NCI-H345 treated with DMSO at 0.1 percent for 48 hours (cell line): ENCODE data around the gene WSCD1.
A peak's percentile ranks its signal among the peaks of the same experiment; 100 is the strongest.

Source experiments
- DNase-seq: peaks from one replicate; lab custom pipeline; 2025; ENCODE audit not compliant: unreplicated experiment; lab: John Stamatoyannopoulos, UW

The WSCD1 gene

GRCh38 chr17:6147042-6147441 is 76.9 kb downstream of the WSCD1 start:
- DNase-seq: no peak

- no peak for DNase-seq
Measured at GRCh38 chr17:6153375-6153774, 83.2 kb downstream of the WSCD1 start.

GRCh38 chr17:6157716-6158115 is 87.5 kb downstream of the WSCD1 start:
- no peak for DNase-seq

GRCh38 chr17:6159541-6160231 is 89.5 kb downstream of the WSCD1 start:
- no peak for DNase-seq

- no peak for DNase-seq
Measured at GRCh38 chr17:6160232-6160555, 90.0 kb downstream of the WSCD1 start.

GRCh38 chr17:6160911-6161855 is 91.0 kb downstream of the WSCD1 start:
- DNase-seq: no peak

GRCh38 chr17:6162216-6162615 is 92.0 kb downstream of the WSCD1 start:
- peak; percentile 27 for DNase-seq

- DNase-seq: no peak
Measured at GRCh38 chr17:6162892-6163291, 92.7 kb downstream of the WSCD1 start.

- peak; percentile 91 for DNase-seq
Measured at GRCh38 chr17:6163612-6164333, 93.6 kb downstream of the WSCD1 start.

GRCh38 chr17:6164996-6165395 is 94.8 kb downstream of the WSCD1 start:
- DNase-seq: no peak

- no peak for DNase-seq
Measured at GRCh38 chr17:6165806-6166205, 95.6 kb downstream of the WSCD1 start.

GRCh38 chr17:6166492-6167179 is 96.5 kb downstream of the WSCD1 start:
- no peak for DNase-seq

GRCh38 chr17:6168296-6168695 is 98.1 kb downstream of the WSCD1 start:
- DNase-seq: no peak

- peak; percentile 40 for DNase-seq
Measured at GRCh38 chr17:6170349-6170748, 100.2 kb downstream of the WSCD1 start.

GRCh38 chr17:6172642-6173330 is 102.6 kb downstream of the WSCD1 start:
- DNase-seq: no peak

- no peak for DNase-seq
Measured at GRCh38 chr17:6173653-6174052, 103.5 kb downstream of the WSCD1 start.
